Measurements from ENCODE around the gene MCCD1. TPM values are rescaled to one million over a fixed set of nuclear protein-coding genes. Genes with fewer than 3 reads are reported as not detected.

Gene MCCD1
- total RNA-seq, 1 donor from 2014 or later = not detected

- Histone ChIP-seq H3K27me3 (ENCODE audit: control insufficient read depth, insufficient read depth, low read length) (no peaks in the 10 kb centered on the region), H3K36me3 (ENCODE audit: control insufficient read depth, insufficient read depth, low read length) (peaks cover 39% of the 10 kb centered on the region), H3K4me3 (ENCODE audit: low read depth, low read length) (no peak overlapping the region)
- no peak for FAIRE-seq
- TF ChIP-seq CTCF (IDR thresholded peaks at IDR 0.05; ENCODE audit: insufficient read depth, low read length, severe bottlenecking) = no peak
- no peak for DNase-seq (ENCODE audit: low read depth)
Observed at GRCh38 chr6:31532644-31533454, 4.1 kb downstream of the MCCD1 start.

- DNase-seq (ENCODE audit: low read depth) (no peak), FAIRE-seq (no peak)
- Histone ChIP-seq H3K36me3 (ENCODE audit: control insufficient read depth, insufficient read depth, low read length) (peaks cover 39% of the 10 kb centered on the region), H3K4me3 (ENCODE audit: low read depth, low read length) (no peak overlapping the region), H3K27me3 (ENCODE audit: control insufficient read depth, insufficient read depth, low read length) (no peaks in the 10 kb centered on the region)
- TF ChIP-seq CTCF (IDR thresholded peaks at IDR 0.05; ENCODE audit: insufficient read depth, low read length, severe bottlenecking) = no peak
Observed at GRCh38 chr6:31533455-31533841, 4.7 kb downstream of the MCCD1 start.

- H3K36me3 ChIP-seq (ENCODE audit: control insufficient read depth, insufficient read depth, low read length) = peaks cover 42% of the 10 kb centered on the region
- no peak for TF ChIP-seq CTCF (IDR thresholded peaks at IDR 0.05; ENCODE audit: insufficient read depth, low read length, severe bottlenecking)
- DNase-seq (ENCODE audit: low read depth) = no peak
- no peak for FAIRE-seq
- H3K4me3 ChIP-seq (ENCODE audit: low read depth, low read length) = no peak overlapping the region
- H3K27me3 ChIP-seq (ENCODE audit: control insufficient read depth, insufficient read depth, low read length) = no peaks in the 10 kb centered on the region
Observed at GRCh38 chr6:31534011-31534410, 5.2 kb downstream of the MCCD1 start.

GRCh38 chr6:31534521-31535040 is 5.8 kb downstream of the MCCD1 start:
- no peak for DNase-seq (ENCODE audit: low read depth)
- no peak for TF ChIP-seq CTCF (IDR thresholded peaks at IDR 0.05; ENCODE audit: insufficient read depth, low read length, severe bottlenecking)
- Histone ChIP-seq H3K36me3 (ENCODE audit: control insufficient read depth, insufficient read depth, low read length) (peaks cover 44% of the 10 kb centered on the region), H3K27me3 (ENCODE audit: control insufficient read depth, insufficient read depth, low read length) (no peaks in the 10 kb centered on the region), H3K4me3 (ENCODE audit: low read depth, low read length) (no peak overlapping the region)
- FAIRE-seq = no peak

- FAIRE-seq = no peak
- Histone ChIP-seq H3K27me3 (ENCODE audit: control insufficient read depth, insufficient read depth, low read length) (no peaks in the 10 kb centered on the region), H3K4me3 (ENCODE audit: low read depth, low read length) (no peak overlapping the region), H3K36me3 (ENCODE audit: control insufficient read depth, insufficient read depth, low read length) (peaks cover 45% of the 10 kb centered on the region)
- DNase-seq (ENCODE audit: low read depth) = no peak
- TF ChIP-seq CTCF (IDR thresholded peaks at IDR 0.05; ENCODE audit: insufficient read depth, low read length, severe bottlenecking) = no peak
Observed at GRCh38 chr6:31535538-31536324, 7.0 kb downstream of the MCCD1 start.

Data from bronchial epithelial cell (primary cell).